Esophagus (tissue), 2 donors: ENCODE results near the gene TCF15. TPM values are rescaled to one million over a fixed set of nuclear protein-coding genes. Genes with fewer than 3 reads are reported as not detected.

Experiments used
- H3K27ac ChIP-seq, 2 donors: one replicate each; pipeline ENCODE4 v1.5.1; 2013; ENCODE audit warnings: low read depth in 2 of 2, mild to moderate bottlenecking in 2 of 2, inconsistent platforms in 1 of 2, low read length in 1 of 2, moderate library complexity in 1 of 2
- H3K27me3 ChIP-seq, 2 donors: one replicate each; pipeline ENCODE4 v1.6.1; 2013; ENCODE audit warnings: low read length in 2 of 2, control low read depth in 1 of 2, mild to moderate bottlenecking in 1 of 2; ENCODE audit not compliant: insufficient read depth in 2 of 2, control insufficient read depth in 1 of 2
- H3K36me3 ChIP-seq, 2 donors: one replicate each; pipeline ENCODE4 v1.6.1; 2013; ENCODE audit warnings: low read length in 1 of 2; ENCODE audit not compliant: control insufficient read depth in 2 of 2, insufficient read depth in 2 of 2
- H3K4me1 ChIP-seq, 2 donors: one replicate each; pipeline ENCODE4 v1.6.1; 2013; ENCODE audit warnings: low read length in 1 of 2; ENCODE audit not compliant: control insufficient read depth in 2 of 2, insufficient read depth in 2 of 2
- H3K4me3 ChIP-seq, 2 donors: one replicate each; pipeline ENCODE4 v1.5.1; 2013; ENCODE audit warnings: low read length in 2 of 2, mild to moderate bottlenecking in 2 of 2, low read depth in 1 of 2, moderate library complexity in 1 of 2
- H3K9me3 ChIP-seq, 2 donors: one replicate each; pipeline ENCODE4 v1.6.1; 2013; ENCODE audit warnings: mild to moderate bottlenecking in 2 of 2, low read depth in 1 of 2, low read length in 1 of 2, moderate library complexity in 1 of 2; ENCODE audit not compliant: control insufficient read depth in 2 of 2, insufficient read depth in 1 of 2
- WGBS, 2 donors: extraction: QIAGEN DNeasy Blood & Tissue Kit; methylation state at CpG; one replicate each; pipeline ENCODE4 v1.1.7; 2013; 5-methylcytosine and 5-hydroxymethylcytosine counted together
- polyA plus RNA-seq, 2 donors: library from polyadenylated mRNA; stranded (reverse); fragments of 200-250 nt; gene quantifications; one replicate each; pipeline ENCODE4 v1.2.3, GENCODE V29; 2013
- donor health status: healthy with polysubstance abuse.
- donor health status: Bipolar disorder and iron deficiency.

The TCF15 gene
- polyA plus RNA-seq, 2 donors = 0.26 to 0.39 TPM

GRCh38 chr20:562232-562897 lies 47.7 kb downstream of the TCF15 start:
- H3K4me1 ChIP-seq = peaks cover 0 to under 1% of the 10 kb centered on the region in 2 donors
- H3K9me3 ChIP-seq = no peaks in the 10 kb centered on the region
- WGBS, 2 donors = 73 to 74% methylated on average over 5 of the region's 5 CpGs
- no peak overlapping the region for H3K4me3 ChIP-seq
- no peak overlapping the region for H3K27ac ChIP-seq
- H3K36me3 ChIP-seq = no peaks in the 10 kb centered on the region
- H3K27me3 ChIP-seq = no peaks in the 10 kb centered on the region

DNA sequence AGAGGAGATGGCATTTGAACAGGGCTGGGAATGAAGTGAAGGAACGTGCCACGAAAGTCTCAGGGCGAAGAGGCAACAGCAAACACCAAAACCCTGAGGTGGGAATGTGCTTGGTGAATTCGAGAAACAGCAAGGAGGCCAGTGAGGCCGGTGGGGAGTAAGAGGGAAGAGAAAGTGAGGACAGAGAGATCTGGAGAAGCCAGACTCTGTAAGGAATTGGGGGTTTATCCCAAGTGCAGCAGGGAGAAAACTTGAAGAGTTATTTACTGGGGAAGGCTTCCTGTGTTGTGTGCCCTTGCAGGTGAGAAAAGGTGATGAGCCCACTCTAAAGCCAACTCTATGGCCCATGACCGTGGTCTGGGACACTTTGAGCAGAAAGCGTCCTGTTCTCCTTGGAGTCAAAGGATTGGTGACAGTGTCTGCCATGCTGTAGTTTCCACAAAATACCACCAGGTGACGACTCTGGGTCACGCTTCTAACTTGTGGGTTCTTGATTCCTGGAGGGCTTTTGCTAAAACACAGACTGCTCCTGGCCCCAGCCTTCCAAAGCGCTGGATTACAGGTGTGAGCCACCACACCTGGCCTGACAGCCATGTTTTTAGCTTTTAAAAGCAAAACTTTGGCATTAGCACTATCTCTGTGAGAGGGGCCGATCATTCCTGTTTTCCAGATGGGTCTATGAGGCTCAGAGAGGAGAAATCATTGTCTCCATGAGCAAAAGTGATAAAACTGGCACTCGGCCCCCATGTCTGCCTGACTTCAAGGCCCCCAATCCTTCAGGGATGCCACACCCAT lies 48.5 kb downstream of the TCF15 start:
- Histone ChIP-seq H3K27ac (no peak overlapping the region), H3K4me3 (no peak overlapping the region), H3K9me3 (no peaks in the 10 kb centered on the region), H3K27me3 (no peaks in the 10 kb centered on the region), H3K36me3 (no peaks in the 10 kb centered on the region), H3K4me1 (no peaks in the 10 kb centered on the region)
- WGBS, 2 donors = 36 to 37% methylated on average over 12 of the region's 12 CpGs

GRCh38 chr20:560680-561079 lies 49.4 kb downstream of the TCF15 start:
- H3K27me3 ChIP-seq = no peaks in the 10 kb centered on the region
- peaks cover 0 to 4% of the 10 kb centered on the region in 2 donors for H3K4me1 ChIP-seq
- H3K9me3 ChIP-seq = no peaks in the 10 kb centered on the region
- H3K36me3 ChIP-seq = no peaks in the 10 kb centered on the region
- no peak overlapping the region for H3K27ac ChIP-seq
- no peak overlapping the region for H3K4me3 ChIP-seq
- 43 to 47% methylated on average over 2 of the region's 2 CpGs for WGBS, 2 donors

GRCh38 chr20:558117-558516 lies 52.0 kb downstream of the TCF15 start:
- H3K4me3 ChIP-seq = no peak overlapping the region
- H3K27ac ChIP-seq = no peak overlapping the region
- no peaks in the 10 kb centered on the region for H3K9me3 ChIP-seq
- H3K27me3 ChIP-seq = no peaks in the 10 kb centered on the region
- WGBS, 2 donors = 72 to 86% methylated on average over 3 of the region's 3 CpGs
- no peaks in the 10 kb centered on the region for H3K36me3 ChIP-seq
- peaks cover 0 to 4% of the 10 kb centered on the region in 2 donors for H3K4me1 ChIP-seq

DNA sequence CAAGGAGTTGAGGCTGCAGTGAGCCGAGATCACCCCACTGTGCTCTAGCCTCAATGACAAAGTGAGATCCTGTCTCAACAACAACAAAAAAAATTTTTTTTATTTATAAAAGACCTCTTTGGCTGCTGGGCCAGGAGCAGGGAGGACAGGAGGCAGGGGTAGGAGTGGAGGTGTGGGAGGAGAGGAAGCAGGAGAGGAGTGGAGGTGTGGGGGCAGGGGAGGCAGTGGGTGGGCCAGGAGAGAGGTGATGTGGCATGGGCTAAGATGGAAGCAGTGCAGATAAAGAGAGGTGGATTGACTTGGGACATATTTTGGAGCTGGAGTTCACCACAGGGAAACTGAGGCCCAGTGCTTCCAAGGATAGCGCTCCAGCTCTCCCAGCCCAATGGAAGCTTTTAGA lies 53.1 kb downstream of the TCF15 start:
- H3K4me1 ChIP-seq = peaks cover 0 to 4% of the 10 kb centered on the region in 2 donors
- H3K27me3 ChIP-seq = no peaks in the 10 kb centered on the region
- no peaks in the 10 kb centered on the region for H3K36me3 ChIP-seq
- H3K4me3 ChIP-seq = no peak overlapping the region
- no peak overlapping the region for H3K27ac ChIP-seq
- 95 to 96% methylated on average over 2 of the region's 2 CpGs for WGBS, 2 donors
- H3K9me3 ChIP-seq = no peaks in the 10 kb centered on the region

DNA sequence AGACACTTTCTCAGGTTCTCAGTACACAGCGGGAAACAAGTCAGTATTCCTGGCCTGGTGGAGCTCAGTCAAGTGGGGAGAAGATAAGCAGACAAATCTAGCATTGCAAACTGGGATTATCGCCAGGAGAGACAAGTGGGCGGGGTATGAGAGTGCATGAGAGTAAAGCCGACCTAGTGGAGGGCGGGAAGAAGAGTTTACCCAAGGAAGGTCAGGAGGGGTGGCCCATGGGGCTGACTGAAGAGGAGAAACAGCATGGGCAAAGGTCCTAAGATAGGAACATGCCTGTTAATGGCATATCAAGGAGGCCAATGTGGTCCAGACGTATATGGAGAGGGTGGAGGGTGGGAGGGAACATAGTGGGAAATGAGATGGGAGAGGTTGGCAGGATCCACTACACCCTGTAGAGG lies 54.1 kb downstream of the TCF15 start:
- peaks cover 0 to 4% of the 10 kb centered on the region in 2 donors for H3K4me1 ChIP-seq
- H3K36me3 ChIP-seq = no peaks in the 10 kb centered on the region
- 28 to 36% methylated on average over 6 of the region's 6 CpGs for WGBS, 2 donors
- H3K27me3 ChIP-seq = no peaks in the 10 kb centered on the region
- H3K4me3 ChIP-seq = no peak overlapping the region
- H3K27ac ChIP-seq = no peak overlapping the region
- no peaks in the 10 kb centered on the region for H3K9me3 ChIP-seq

Other genes with a start within 250 kb of the TCF15 start
- gene TRIB3, start 229.5 kb downstream of the TCF15 start, polyA plus RNA-seq = 10 to 100 TPM in 1 of 2 donors, 1 to 10 TPM in 1; 7.6 to 21.1 TPM
- gene RBCK1, start 202.0 kb downstream of the TCF15 start, polyA plus RNA-seq = 10 to 100 TPM; 58.6 to 86.6 TPM
- 10 to 100 TPM; 15.6 to 18.1 TPM for gene TBC1D20, start 147.8 kb downstream of the TCF15 start, polyA plus RNA-seq
- gene CSNK2A1, start 66.5 kb downstream of the TCF15 start, polyA plus RNA-seq = 10 to 100 TPM; 22.2 to 31.7 TPM
- 10 to 100 TPM; 16.7 to 41.0 TPM for gene SRXN1, start 42.9 kb upstream of the TCF15 start, polyA plus RNA-seq
- not detected for gene SCRT2, start 65.5 kb upstream of the TCF15 start, polyA plus RNA-seq
- 1 to 10 TPM; 4.9 to 5.6 TPM for gene SLC52A3, start 158.2 kb upstream of the TCF15 start, polyA plus RNA-seq
- 10 to 100 TPM; 24.6 to 27.0 TPM for gene FAM110A, start 223.4 kb upstream of the TCF15 start, polyA plus RNA-seq